ENCODE data around the gene PSMD13. TPM values are rescaled to one million over a fixed set of nuclear protein-coding genes. Genes with fewer than 3 reads are reported as not detected.

The PSMD13 gene
- total and polyA plus RNA-seq, 2 of the 13 experiments (the other 11 are each of a cell fraction or from before 2014, with no cell fraction given): 83.0 to 117 TPM

- TF ChIP-seq ZBTB14 (CRISPR knock-in tag; IDR thresholded peaks at IDR 0.05): no peak
- TF ChIP-seq AGO2 (optimal IDR thresholded peaks at IDR 0.05; ENCODE audit: low read depth, low read length): peak; percentile 15
- TF ChIP-seq RBFOX2 (IDR thresholded peaks at IDR 0.05; ENCODE audit: low read depth, low read length): peak; percentile 25; the same call in 1 of the 2 replicates
- no peak for TF ChIP-seq STAT6 (CRISPR knock-in tag; IDR thresholded peaks at IDR 0.05; ENCODE audit: borderline replicate concordance)
- no peak for TF ChIP-seq NR2F2 (IDR thresholded peaks at IDR 0.05; ENCODE audit: borderline replicate concordance, low read depth)
- TF ChIP-seq POLR2A (IDR thresholded peaks at IDR 0.05; ENCODE audit: insufficient read depth in 1 of 2, low read depth in 2 of 2, low read length in 2 of 2): peak in 1 of 2 experiments; percentile 35; a peak in 1 of 4 replicates
Observed at GRCh38 chr11:215581-216037, 21.2 kb upstream of the PSMD13 start (continued).

GRCh38 chr11:216081-216974, 20.4 kb upstream of the PSMD13 start:
- Histone ChIP-seq H3K4me3 (replicated peaks in 1 of 3; ENCODE audit: insufficient read depth in 1 of 3, low read depth in 2 of 3, low read length in 3 of 3) (no peak overlapping the region), H3K27ac (ENCODE audit: extremely low read length, insufficient read depth, low read length) (peak overlapping the region; percentile 10), H3K79me2 (ENCODE audit: insufficient read depth, low read length) (no peaks in the 10 kb centered on the region), H3K27me3 (ENCODE audit: control insufficient read depth in 1 of 2, insufficient read depth in 2 of 2, low read length in 2 of 2) (no peaks in the 10 kb centered on the region), H3K9ac (ENCODE audit: insufficient read depth, low read depth, low read length) (no peak overlapping the region), H3K4me1 (ENCODE audit: insufficient read depth, low read length) (peaks cover 24% of the 10 kb centered on the region), H3K4me2 (ENCODE audit: low read depth, low read length) (no peak overlapping the region), H3K9me3 (ENCODE audit: low read length) (no peaks in the 10 kb centered on the region), H3K36me3 (replicated peaks in 1 of 2; ENCODE audit: control insufficient read depth in 1 of 2, insufficient read depth in 2 of 2, low read length in 2 of 2) (peaks cover 24 to 45% of the 10 kb centered on the region in 2 experiments), H4K20me1 (ENCODE audit: insufficient read depth, low read length) (no peaks in the 10 kb centered on the region), H2AFZ (ENCODE audit: low read length) (no peak overlapping the region)
- BruUV-seq (replicated peaks): no TSS peak
- FAIRE-seq (peak; percentile 50), DNase-seq (ENCODE audit: low spot score) (peak; percentile 64), ATAC-seq (peak; percentile 82)
- intact Hi-C loops (cut with micrococcal nuclease; ENCODE audit: unreplicated experiment) (no loop called here), in situ Hi-C loops (cut with HindIII; ENCODE audit: extremely low pct_ligation_motif_present, low pct_unique_long_range_greater_than_20kb) (no loop called here)
- POLR2A ChIA-PET: interaction anchor here (0.6 to 3.0 kb wide), 4 partner anchors 10 to 19 kb away, joined by 3 to 41 read pairs (median 8); partner anchors contain the start of genes BET1L, RIC8A and SIRT3
- 87% methylated on average over 11 of the region's 11 CpGs for WGBS (ENCODE audit: low lambda C conversion rate)
- CTCF ChIA-PET (ENCODE audit: low intra/inter-chr PET ratio, low total read pairs): no interaction called here
- TF ChIP-seq ARID5B (CRISPR knock-in tag; IDR thresholded peaks at IDR 0.05) (peak; percentile 26; the same call in 1 of the 2 replicates), HDAC6 (IDR thresholded peaks at IDR 0.05; ENCODE audit: low read depth, low read length) (no peak), FOXA3 (CRISPR knock-in tag; IDR thresholded peaks at IDR 0.05) (peak; percentile 21; the same call in 1 of the 2 replicates), KDM2A (CRISPR knock-in tag; IDR thresholded peaks at IDR 0.05; ENCODE audit: borderline replicate concordance, low read depth) (peak; percentile 11; the same call in 1 of the 2 replicates)

All from HepG2 (cell line).